Cardiac atrium fibroblast (primary cell): Measurements from ENCODE around the gene TTC7B. TPM values are rescaled to one million over a fixed set of nuclear protein-coding genes. Genes with fewer than 3 reads are reported as not detected.

ENCODE experiments used
- total RNA-seq: library from RNA; depleted of rRNA; stranded (reverse); fragments of >200 nt; gene quantifications from 2 replicates; pipeline ENCODE4 v1.2.3, GENCODE V29; 2015

Gene TTC7B, protein sequence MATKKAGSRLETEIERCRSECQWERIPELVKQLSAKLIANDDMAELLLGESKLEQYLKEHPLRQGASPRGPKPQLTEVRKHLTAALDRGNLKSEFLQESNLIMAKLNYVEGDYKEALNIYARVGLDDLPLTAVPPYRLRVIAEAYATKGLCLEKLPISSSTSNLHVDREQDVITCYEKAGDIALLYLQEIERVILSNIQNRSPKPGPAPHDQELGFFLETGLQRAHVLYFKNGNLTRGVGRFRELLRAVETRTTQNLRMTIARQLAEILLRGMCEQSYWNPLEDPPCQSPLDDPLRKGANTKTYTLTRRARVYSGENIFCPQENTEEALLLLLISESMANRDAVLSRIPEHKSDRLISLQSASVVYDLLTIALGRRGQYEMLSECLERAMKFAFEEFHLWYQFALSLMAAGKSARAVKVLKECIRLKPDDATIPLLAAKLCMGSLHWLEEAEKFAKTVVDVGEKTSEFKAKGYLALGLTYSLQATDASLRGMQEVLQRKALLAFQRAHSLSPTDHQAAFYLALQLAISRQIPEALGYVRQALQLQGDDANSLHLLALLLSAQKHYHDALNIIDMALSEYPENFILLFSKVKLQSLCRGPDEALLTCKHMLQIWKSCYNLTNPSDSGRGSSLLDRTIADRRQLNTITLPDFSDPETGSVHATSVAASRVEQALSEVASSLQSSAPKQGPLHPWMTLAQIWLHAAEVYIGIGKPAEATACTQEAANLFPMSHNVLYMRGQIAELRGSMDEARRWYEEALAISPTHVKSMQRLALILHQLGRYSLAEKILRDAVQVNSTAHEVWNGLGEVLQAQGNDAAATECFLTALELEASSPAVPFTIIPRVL
- 29.2 and 35.6 TPM in 2 replicates for total RNA-seq

DNA sequence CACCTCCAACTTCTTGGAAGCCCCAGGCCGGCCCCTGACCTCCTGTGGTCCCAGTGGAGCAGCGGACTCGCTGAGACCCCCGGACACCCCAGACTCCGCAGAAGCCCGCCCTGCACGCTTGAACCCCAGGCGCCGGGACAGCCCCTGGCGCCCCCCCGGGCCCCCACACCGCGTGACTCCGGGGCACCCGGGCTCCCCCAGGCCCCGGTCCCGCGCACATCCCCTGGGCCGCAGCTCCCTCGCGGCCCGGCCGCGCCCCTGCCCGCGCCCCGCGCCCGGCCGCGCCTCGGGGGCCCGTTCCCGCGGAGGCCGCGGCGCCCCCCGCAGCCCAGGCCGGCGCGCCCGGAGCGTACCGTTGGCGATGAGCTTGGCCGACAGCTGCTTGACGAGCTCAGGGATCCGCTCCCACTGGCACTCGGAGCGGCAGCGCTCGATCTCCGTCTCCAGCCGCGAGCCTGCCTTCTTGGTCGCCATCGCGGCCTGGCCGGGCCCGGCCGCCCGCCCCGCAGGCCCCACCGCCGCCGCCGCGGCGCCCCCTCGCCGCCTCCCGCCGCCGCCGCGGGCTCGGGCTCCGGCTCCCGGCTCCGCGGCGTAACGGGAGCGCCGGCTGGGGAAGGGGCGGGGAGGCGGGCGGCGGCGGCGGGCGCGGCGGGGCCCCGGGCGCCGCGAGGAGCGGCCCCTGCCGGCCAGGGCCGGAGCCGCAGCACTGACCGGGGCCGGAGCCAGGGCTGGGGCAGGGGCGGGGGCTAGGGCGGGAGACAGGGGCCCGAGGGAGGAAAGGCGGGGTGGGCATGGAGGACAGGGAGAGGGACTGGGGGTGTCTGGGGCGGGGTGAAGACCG, at the start of gene TTC7B:
TSS of gene TTC7B (minus strand) at position 609 of the 841 bp plus-strand sequence. CDS start at position 474, 135 bp downstream.

Other genes with a start within 250 kb of the TTC7B start
- gene RPS6KA5, start 244.2 kb upstream of the TTC7B start, total RNA-seq: 1.1 and 1.8 TPM in 2 replicates